C4-2B (cell line): ENCODE results near the gene MAGI2.

Source experiments
- CTCF ChIP-seq: fragments of 450-650 bp; conservative IDR thresholded peaks from 2 replicates; pipeline ENCODE4 v1.5.1; 2017; ENCODE audit warnings: mild to moderate bottlenecking
- ZFX ChIP-seq: fragments of 450-650 bp; IDR thresholded peaks from 2 replicates; pipeline ENCODE4 v1.6.1; 2017

- TF ChIP-seq CTCF (no peak), ZFX (no peak)
Measured at GRCh38 chr7:78912781-78913180, 540.7 kb downstream of the MAGI2 start.
